Measurements from ENCODE around the gene PLS3.

- TF ChIP-seq CTCF (conservative IDR thresholded peaks at IDR 0.05; ENCODE audit: low read depth, low read length) (no peak), EZH2 (IDR thresholded peaks at IDR 0.05; ENCODE audit: borderline replicate concordance, low read depth, low read length, poor library complexity, severe bottlenecking) (no peak)
Observed at GRCh38 chrX:115694028-115694427, 133.1 kb downstream of the PLS3 start.

Data from A673 (cell line).